OCI-M2 (cell line): ENCODE data around the gene SMARCD3.

Source experiments
- DNase-seq: peaks from one replicate; lab custom pipeline; 2025; ENCODE audit not compliant: unreplicated experiment; lab: John Stamatoyannopoulos, UW

SMARCD3 gene

DNA sequence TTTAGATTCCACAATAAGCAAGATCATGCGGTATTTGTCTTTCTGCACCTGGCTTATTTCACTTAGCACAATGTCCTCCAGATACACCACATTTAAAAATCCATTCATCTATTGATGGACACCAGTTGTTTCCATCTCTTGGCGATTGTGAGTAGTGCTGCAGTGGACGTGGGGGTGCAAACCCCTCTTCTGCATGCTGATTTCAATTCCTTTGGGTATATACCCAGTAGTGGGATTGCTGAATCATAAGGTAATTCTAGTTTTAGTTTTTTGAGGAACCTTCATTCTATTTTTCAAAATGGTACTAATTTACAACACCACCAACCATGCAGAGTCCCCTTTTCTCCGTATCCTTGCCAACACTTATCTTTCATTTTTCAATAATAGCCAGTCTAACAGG, 59.5 kb downstream of the SMARCD3 start:
- no peak for DNase-seq
